GM11168 (cell line): Measurements from ENCODE around the gene SNPH.
"Not testable (repeated sequence)": the region's sequence is repeated elsewhere in the genome, so short reads cannot be mapped to it uniquely, and the experiment has no call there.

Experiments
- in situ Hi-C: fragments of 300-500 bp; cut with MboI; formaldehyde crosslinking; loops from one replicate; pipeline ENCODE4 v1.12.0; 2022; ENCODE audit warnings: low sequenced_read_pairs; ENCODE audit not compliant: unreplicated experiment

The SNPH gene

DNA sequence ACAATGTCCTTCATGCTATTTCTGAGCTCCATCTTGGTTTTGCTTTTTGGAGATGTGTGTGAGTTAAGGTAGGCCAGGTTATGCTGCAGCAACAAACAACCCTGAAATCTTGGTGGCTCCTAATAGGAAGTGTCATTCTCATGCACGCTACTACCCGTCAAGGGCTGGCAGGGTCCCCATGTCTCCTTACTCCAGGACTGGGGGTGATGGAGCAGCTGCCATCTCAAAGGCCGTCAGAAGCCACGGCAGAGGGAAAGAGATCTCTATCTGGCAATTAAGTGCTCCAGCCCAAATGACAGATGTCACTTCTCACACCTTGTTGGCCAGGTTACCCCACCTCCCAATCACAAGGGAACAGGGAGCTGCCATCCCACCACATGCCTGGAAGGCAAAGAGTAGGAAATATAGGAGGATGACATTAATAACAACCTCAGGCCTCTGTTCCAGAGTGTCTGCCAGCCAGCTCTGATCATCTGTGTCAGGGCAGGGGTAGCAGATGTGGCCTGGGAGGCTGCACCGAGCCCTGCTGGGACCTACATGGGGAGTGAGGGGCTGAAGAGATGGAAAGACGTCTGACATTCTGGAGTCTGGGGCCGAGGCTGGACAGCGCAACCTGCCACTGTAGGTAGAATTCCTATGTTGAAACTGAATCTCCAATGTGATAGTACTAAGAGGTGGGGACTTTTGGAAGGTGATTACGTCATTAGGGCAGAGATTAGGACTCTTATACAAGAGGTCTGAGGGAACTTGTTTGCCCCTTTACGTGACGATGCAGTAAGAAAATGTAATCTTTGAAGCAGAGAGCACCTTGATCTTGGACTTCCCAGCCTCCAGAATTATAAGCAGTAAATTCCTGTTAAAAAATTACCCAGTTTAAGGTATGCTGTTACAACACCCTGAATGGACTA, 67.6 kb downstream of the SNPH start:
- in situ Hi-C loops = no loop called here

DNA sequence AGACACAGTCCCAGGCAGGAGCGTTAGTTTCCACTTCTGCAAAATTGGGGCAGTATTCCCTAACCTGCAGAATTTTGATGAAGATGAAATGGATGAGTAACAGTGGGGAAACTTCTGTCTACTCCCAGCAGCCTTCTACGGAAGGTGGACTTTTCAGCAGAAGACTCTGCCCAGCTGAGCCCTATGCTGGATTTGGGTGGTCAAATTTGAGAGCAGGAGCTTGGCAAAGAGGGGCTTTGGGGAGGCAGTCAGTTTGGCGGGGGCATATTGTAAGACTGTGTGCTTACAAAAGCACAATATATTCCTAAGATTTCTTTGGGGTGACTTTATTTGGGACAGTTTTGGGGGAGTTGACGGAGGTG, 68.3 kb downstream of the SNPH start:
- in situ Hi-C loops = no loop called here

DNA sequence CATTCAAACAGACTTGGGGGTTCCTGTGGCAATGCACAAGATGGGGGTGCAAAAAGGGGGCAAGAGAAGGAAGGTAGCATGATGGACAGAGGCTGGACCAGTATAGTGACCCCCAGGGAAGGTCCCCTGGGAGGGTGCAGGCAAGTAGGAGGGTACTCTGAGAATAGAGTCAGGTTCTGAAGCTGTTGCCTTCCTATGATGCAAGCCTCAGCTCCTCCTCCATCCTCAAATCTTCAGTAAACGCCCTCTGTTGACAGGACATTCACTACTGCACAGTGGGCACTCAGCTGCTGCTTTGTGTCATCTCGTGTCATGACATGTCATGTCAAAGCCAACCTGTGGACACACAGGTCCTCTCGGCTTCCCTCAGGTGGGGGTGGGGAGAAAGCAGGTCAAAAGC, 68.7 kb downstream of the SNPH start:
- in situ Hi-C loops = no loop called here

GRCh38 chr20:1335961-1336698, 70.0 kb downstream of the SNPH start:
- in situ Hi-C loops = no loop called here

DNA sequence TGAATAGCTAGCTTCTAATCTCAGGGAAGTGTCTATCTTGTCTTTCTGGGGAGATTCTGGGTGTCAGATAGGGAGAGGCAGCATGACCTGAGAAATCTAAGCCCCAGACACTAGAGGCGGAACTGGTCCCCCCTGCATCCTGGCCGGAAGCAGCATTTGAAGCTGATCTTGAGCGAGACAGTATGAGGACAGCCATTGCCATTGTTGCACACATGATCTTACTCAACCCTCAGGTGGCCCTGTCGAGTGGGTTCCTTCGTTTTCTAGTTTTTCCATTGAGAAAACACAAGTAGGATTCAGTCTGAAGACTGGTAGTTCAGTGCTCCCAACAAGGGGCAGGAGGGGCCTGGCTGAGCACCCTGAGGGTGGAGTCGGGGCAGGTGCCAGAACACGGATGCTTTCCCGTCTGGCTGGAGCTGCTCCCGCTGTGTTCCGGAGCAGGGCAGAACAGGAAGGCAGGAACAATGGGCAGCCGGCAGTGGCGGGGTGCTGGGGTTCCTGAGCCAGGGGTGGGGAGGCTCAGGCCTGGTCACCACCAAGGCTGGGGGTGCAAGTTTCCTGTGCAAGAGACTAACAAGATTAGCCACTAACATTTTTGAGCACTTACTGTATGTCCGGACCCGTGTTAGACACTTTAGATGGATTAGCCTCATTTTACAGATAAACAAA, 70.7 kb downstream of the SNPH start:
- in situ Hi-C loops = no loop called here

DNA sequence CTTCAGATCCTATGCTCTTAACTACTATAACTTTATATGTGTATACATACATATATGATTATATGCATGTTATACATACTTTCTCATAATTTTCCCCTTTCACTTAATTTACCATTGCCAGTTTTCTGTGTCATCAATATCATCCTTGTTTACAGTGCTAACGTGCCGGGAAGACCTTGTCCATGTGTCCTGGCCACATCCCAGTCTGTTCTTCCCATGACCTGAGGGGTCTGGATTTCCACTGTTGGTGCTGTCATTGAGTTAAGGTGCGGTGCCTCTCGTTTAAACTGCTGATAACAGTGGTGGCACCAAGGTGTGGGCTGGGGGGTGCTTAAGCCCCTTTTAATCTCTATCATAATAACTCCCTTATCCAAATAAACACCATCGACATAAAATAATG, 71.3 kb downstream of the SNPH start:
- in situ Hi-C loops = no loop called here

DNA sequence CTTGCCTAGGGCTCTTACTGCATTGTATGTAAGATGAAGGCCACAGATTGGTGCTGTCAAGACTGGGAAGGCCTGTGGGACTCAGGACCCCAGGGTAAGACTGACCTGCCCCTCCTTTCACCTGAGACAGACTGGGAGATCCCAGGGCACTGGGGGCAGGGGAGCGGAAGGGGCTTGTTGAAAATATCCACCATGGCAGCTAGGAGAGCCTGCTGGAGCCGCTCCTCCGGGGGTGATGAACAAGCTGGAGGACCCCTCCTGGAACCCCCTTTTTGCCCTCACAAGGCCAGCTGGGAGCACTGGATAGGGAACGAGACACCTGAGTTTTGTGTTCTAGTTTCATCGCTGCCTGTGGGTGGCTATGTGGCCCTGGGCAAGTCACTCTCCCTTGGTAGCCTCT, 72.0 kb downstream of the SNPH start:
- in situ Hi-C loops = no loop called here

DNA sequence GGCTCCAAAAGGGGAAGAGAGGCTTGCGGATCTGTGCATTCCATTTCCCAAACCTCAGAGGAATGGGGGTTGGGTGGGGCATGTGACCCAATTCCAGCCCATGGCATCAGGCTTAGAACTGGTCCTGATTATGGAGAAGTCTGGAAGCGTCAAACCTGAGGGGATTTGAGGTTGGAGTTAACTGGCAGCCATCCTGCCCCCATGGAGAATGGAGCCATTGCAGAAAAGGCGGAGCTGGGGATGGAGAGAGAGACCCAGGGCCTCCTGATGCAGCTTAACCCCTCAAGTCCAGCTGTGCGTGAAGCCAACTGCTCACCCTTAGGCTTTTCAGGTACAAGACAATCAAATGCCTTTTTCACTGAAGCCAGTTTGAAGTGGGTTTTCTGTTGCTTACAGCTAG, 72.7 kb downstream of the SNPH start:
- in situ Hi-C loops = no loop called here

- in situ Hi-C loops = no loop called here
Observed at GRCh38 chr20:1341561-1342265, 75.6 kb downstream of the SNPH start.

GRCh38 chr20:1343446-1344124, 77.5 kb downstream of the SNPH start:
- in situ Hi-C loops = not testable (repeated sequence)

DNA sequence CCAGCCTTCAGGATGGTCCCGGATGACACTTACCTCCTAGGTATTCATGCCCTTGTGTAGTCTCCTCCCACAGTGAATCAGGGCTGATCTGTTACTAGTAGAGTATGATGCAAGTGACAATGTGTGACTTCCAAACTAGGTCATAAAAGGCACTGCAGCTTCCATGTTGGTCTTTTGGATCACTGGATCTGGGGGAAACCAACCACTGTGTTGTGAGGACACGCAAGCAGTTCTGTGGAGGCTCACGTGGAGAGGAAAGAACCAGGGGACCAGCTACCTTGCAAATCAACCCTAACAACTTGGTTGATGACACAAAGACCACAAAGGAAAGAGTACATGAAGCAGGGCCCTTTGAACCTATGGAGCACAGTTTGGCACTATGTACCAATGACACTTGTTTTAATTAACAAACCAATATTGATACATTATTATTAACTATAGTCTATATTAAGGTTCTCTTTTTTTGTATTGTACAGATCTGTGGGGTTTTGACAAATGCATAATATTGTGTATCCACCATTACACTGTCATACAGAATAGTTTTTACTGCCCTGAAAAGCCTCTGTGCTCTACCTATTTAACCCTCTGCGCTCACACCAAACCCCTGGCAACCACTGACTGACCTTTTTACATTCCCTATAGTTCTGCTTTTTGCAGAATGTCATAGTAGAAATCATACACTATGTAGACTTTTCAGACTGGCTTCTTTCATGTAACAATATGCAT, 79.1 kb downstream of the SNPH start:
- in situ Hi-C loops = no loop called here

- in situ Hi-C loops = no loop called here
Observed at GRCh38 chr20:1345756-1346093, 79.6 kb downstream of the SNPH start.

DNA sequence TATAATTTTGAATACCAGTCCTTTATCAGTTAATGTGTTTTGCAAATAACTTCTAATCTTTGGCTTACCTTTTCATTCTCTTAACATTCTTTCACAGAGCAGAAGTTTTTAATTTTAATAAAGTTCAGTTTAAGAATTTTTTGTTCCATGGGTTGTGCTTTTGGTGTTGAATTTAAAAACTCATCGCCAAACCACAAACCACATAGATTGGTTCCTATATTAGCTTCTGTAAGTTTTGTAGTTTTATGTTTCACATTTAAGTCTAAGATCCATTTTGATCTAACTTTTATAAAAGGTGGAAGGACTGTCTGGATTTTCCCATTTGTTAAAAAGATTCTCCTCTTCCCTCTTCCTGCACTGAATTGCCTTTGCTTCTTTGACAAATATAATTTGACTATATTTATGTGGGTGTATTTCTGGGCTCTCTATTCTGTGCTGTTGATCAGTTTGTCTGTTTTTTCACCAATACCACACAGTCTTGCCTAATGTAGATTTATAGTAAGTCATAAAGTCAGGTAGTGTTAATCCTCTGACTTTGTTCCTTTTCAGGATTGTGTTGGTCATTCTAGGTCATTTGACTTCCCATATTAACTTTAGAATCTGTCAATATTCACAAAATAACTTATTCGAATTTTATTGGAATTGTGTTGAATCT, 80.3 kb downstream of the SNPH start:
- in situ Hi-C loops = no loop called here

DNA sequence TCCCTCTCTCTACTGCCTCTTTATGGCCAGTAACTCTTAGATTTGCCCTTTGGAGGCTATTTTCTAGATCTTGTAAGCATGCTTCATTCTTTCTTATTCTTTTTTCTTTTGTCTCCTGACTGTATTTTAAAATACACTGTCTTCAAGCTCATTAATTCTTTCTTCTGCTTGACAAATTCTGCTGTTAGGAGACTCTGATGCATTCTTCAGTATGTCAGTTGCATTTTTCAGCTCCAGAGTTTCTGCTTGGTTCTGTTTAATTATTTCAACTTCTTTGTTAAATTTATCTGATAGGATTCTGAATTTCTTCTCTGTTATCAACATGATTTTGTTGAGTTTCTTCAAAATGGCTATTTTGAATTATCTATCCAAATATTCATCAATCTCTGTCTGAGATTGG, 87.9 kb downstream of the SNPH start:
- in situ Hi-C loops = no loop called here

DNA sequence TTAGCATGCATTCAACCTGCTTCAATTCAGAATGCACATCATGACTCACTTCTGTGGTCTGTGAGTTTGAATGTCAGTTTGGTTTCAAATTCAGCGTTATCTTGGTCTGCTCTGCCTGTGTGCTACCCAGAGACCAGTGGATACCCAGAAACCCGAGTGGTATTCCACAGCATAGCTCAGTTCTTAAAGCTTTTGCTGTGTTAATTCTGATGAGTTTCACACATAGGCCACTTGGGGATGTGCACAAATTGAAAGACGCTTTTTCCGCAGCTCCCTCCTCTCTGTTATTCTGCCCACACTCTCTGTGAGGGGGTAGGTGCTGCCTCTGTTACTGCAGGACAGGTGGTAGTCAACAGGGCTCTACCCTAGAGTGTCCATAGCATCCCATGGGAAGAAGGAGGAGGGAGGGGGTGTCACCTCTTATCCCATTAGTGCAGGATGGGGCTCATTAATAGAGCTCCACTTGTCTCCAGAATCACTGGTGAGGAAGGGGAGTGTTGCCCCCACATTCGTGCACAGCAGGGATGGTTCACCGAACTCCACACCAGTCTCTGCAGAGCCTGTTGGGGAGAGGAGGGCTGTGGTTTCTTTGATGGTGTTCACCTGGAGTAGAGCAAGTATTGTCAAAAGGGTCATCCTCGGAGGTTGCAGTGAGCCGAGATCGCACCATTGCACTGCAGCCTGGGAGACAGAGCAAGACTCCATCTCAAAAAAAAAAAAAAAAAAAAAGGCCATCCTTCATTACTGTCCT, 92.0 kb downstream of the SNPH start:
- in situ Hi-C loops = no loop called here
